A549 (cell line): Measurements from ENCODE around the gene MARCHF11. TPM values are rescaled to one million over a fixed set of nuclear protein-coding genes. Genes with fewer than 3 reads are reported as not detected.

ENCODE experiments used
- ATAC-seq, 2 experiments: fragments of 200-7000 bp in 1 of 2; fragments of >200 bp in 1 of 2; cut with Nextera tagmentation in 1 of 2; cut with Tn5 transposase in 1 of 2; 3 replicates each; pipeline versions ENCODE4 v1.8.0 to v1.9.1; 2018 to 2020; ENCODE audit warnings: mild to moderate bottlenecking in 1 of 2, moderate library complexity in 1 of 2
- CTCF ChIA-PET: fragments of 300-600 bp; sonication (Branson Sonifier 250); formaldehyde crosslinking; extraction: SDS; loops from one replicate; lab custom pipeline; 2021; ENCODE audit warnings: antibody characterized with exemption, inconsistent platforms; lab: Yijun Ruan, JAX
- POLR2A ChIA-PET: fragments of 350-600 bp; formaldehyde crosslinking; extraction: SDS; loops from one replicate; lab custom pipeline; 2021; ENCODE audit warnings: antibody characterized with exemption, inconsistent platforms; lab: Yijun Ruan, JAX
- DNase-seq, 2 experiments: peaks; one replicate each; pipeline versions ENCODE4 v3.0.0 to v3.0.0-alpha.2; 2011 to 2016; ENCODE audit warnings: low read depth in 1 of 2, low spot score in 1 of 2
- FAIRE-seq: peaks from 2 replicates; lab custom pipeline; 2011; peaks lifted over from hg19 to GRCh38; lab: Jason Lieb, UNC
- H3K27ac ChIP-seq, 2 experiments: fragments of >200 bp; sonication (Bioruptor Twin); formaldehyde crosslinking; 3 replicates each; pipeline ENCODE4 v1.5.1; 2016 to 2017
- H3K4me1 ChIP-seq: fragments of >200 bp; sonication (Bioruptor Twin); formaldehyde crosslinking; 3 replicates; pipeline ENCODE4 v1.6.1; 2016
- H3K4me2 ChIP-seq: fragments of >200 bp; sonication (Bioruptor Twin); formaldehyde crosslinking; 3 replicates; pipeline ENCODE4 v1.6.1; 2016
- H3K4me3 ChIP-seq: fragments of >200 bp; sonication (Bioruptor Twin); formaldehyde crosslinking; 3 replicates; pipeline ENCODE4 v1.5.1; 2016
- H3K9me3 ChIP-seq: fragments of >200 bp; sonication (Bioruptor Twin); formaldehyde crosslinking; 3 replicates; pipeline ENCODE4 v1.6.1; 2016
- BHLHE40 ChIP-seq: IDR thresholded peaks from 2 replicates; pipeline ENCODE4 v1.6.1; 2012; ENCODE audit warnings: low read depth, low read length, inconsistent platforms
- CHD2 ChIP-seq: fragments of 150-350 bp; IDR thresholded peaks from 2 replicates; pipeline ENCODE4 v1.6.1; 2014; ENCODE audit warnings: low read length; ENCODE audit not compliant: partially characterized antibody
- CHD4 ChIP-seq: fragments of 200-600 bp; sonication (generic); IDR thresholded peaks from 2 replicates; pipeline ENCODE4 v1.6.1; 2016; ENCODE audit warnings: antibody characterized with exemption, mild to moderate bottlenecking, borderline replicate concordance
- ELK1 ChIP-seq: fragments of 150-350 bp; IDR thresholded peaks from 2 replicates; pipeline ENCODE4 v1.6.1; 2014; ENCODE audit warnings: low read depth, mild to moderate bottlenecking, low read length
- EP300 ChIP-seq, 2 experiments: fragments of >200 bp; sonication (Bioruptor Twin); formaldehyde crosslinking; IDR thresholded peaks; 2 replicates in 1 of 2; 3 replicates in 1 of 2; pipeline ENCODE4 v1.6.1; 2016 to 2017
- FOSB ChIP-seq: fragments of 250-450 bp; sonication (Bioruptor Pico); IDR thresholded peaks from 2 replicates; pipeline ENCODE4 v1.5.0; 2020; ENCODE audit warnings: mild to moderate bottlenecking, moderate library complexity
- GATA3 ChIP-seq: IDR thresholded peaks from 2 replicates; pipeline ENCODE4 v1.6.1; 2012; ENCODE audit warnings: borderline replicate concordance
- HDAC2 ChIP-seq: fragments of 200-600 bp; sonication (generic); IDR thresholded peaks from 2 replicates; pipeline ENCODE4 v1.6.1; 2016
- HMGXB4 ChIP-seq: fragments of 250-450 bp; sonication (Bioruptor Pico); IDR thresholded peaks from 2 replicates; pipeline ENCODE4 v1.5.0; 2021; ENCODE audit warnings: mild to moderate bottlenecking, moderate library complexity, borderline replicate concordance
- HOXB5 ChIP-seq: fragments of 250-450 bp; sonication (Bioruptor Pico); IDR thresholded peaks from 2 replicates; pipeline ENCODE4 v1.5.0; 2020; ENCODE audit warnings: mild to moderate bottlenecking, moderate library complexity
- JUN ChIP-seq, 2 experiments: fragments of >200 bp; sonication (Bioruptor Twin); formaldehyde crosslinking; IDR thresholded peaks; 2 replicates in 1 of 2; 3 replicates in 1 of 2; pipeline ENCODE4 v1.6.1; 2016 to 2017
- MAZ ChIP-seq: fragments of 150-350 bp; IDR thresholded peaks from 2 replicates; pipeline ENCODE4 v1.6.1; 2014; ENCODE audit warnings: antibody characterized with exemption, low read depth, low read length, borderline replicate concordance
- NR3C1 ChIP-seq: fragments of >200 bp; sonication (Bioruptor Twin); formaldehyde crosslinking; IDR thresholded peaks from 3 replicates; pipeline ENCODE4 v1.6.1; 2017
- PHF8 ChIP-seq: fragments of 200-600 bp; sonication (generic); IDR thresholded peaks from 2 replicates; pipeline ENCODE4 v1.6.1; 2016; ENCODE audit warnings: low read depth, mild to moderate bottlenecking, antibody characterized with exemption, moderate library complexity, borderline replicate concordance
- POLR2A ChIP-seq: IDR thresholded peaks from 2 replicates; pipeline ENCODE4 v1.6.1; 2012; ENCODE audit warnings: mild to moderate bottlenecking, low read length
- RARB ChIP-seq: fragments of 250-450 bp; sonication (Bioruptor Pico); IDR thresholded peaks from 2 replicates; pipeline ENCODE4 v1.8.0; 2021; ENCODE audit warnings: mild to moderate bottlenecking, moderate library complexity
- REST ChIP-seq: fragments of 200-600 bp; sonication (generic); IDR thresholded peaks from 2 replicates; pipeline ENCODE4 v1.6.1; 2016; ENCODE audit warnings: antibody characterized with exemption, mild to moderate bottlenecking, moderate library complexity
- RNF2 ChIP-seq: fragments of 200-600 bp; sonication (generic); IDR thresholded peaks from 2 replicates; pipeline ENCODE4 v1.6.1; 2016; ENCODE audit warnings: low read depth, mild to moderate bottlenecking, antibody characterized with exemption, moderate library complexity, borderline replicate concordance
- TFCP2L1 ChIP-seq: fragments of 250-450 bp; sonication (Bioruptor Pico); IDR thresholded peaks from 2 replicates; pipeline ENCODE4 v1.5.0; 2021; ENCODE audit warnings: mild to moderate bottlenecking
- TP53 ChIP-seq: fragments of 250-450 bp; sonication (Bioruptor Pico); IDR thresholded peaks from 2 replicates; pipeline ENCODE4 v1.5.0; 2021; ENCODE audit warnings: mild to moderate bottlenecking, moderate library complexity
- USF2 ChIP-seq: fragments of 450-650 bp; IDR thresholded peaks from 2 replicates; pipeline ENCODE4 v1.6.1; 2014; ENCODE audit warnings: antibody characterized with exemption
- ZC3H11A ChIP-seq: fragments of 450-650 bp; IDR thresholded peaks from 2 replicates; pipeline ENCODE4 v1.6.1; 2014; ENCODE audit warnings: antibody characterized with exemption, mild to moderate bottlenecking
- ZFP36 ChIP-seq: fragments of 450-650 bp; IDR thresholded peaks from 2 replicates; pipeline ENCODE4 v1.6.1; 2014; ENCODE audit warnings: borderline replicate concordance; ENCODE audit not compliant: partially characterized antibody
- WGBS: methylation state at CpG from one replicate; pipeline ENCODE4 v1.1.6; 2017; ENCODE audit errors: missing lambda C conversion rate; 5-methylcytosine and 5-hydroxymethylcytosine counted together
- polyA plus RNA-seq, 4 experiments: library from polyadenylated mRNA; depleted of rRNA in 3 of 4; stranded (reverse); fragments of >200 nt; fragmentation: RNase III in 1 of 4; extraction: RNeasy Plus Mini Kit Qiagen cat#74134 plus additional on column Dnase treatment in 1 of 4; gene quantifications; 2 replicates in 3 of 4; 3 replicates in 1 of 4; pipeline ENCODE4 v1.2.3, GENCODE V29; 2011 to 2017

The MARCHF11 gene
- polyA plus RNA-seq, 2 of the 4 experiments (the other 2 are of a cell fraction), result not detected

GRCh38 chr5:16135506-16135905 is 44.1 kb downstream of the MARCHF11 start:
- Histone ChIP-seq H3K27ac (no peak overlapping the region), H3K9me3 (no peaks in the 10 kb centered on the region; the same call in 2 of the 3 replicates), H3K4me3 (no peak overlapping the region), H3K4me1 (no peaks in the 10 kb centered on the region), H3K4me2 (no peak overlapping the region)
- ChIA-PET CTCF (no interaction called here), POLR2A (no interaction called here)
- FAIRE-seq, result no peak
- DNase-seq, result no peak
- ATAC-seq, result no peak
- TF ChIP-seq USF2 (no peak), FOSB (CRISPR knock-in tag) (no peak), REST (no peak), POLR2A (no peak), PHF8 (no peak), BHLHE40 (no peak), ZFP36 (no peak), CHD4 (no peak), MAZ (no peak), RNF2 (no peak), RARB (CRISPR knock-in tag) (no peak)
- 23% methylated on average over 3 of the region's 3 CpGs for WGBS

GRCh38 chr5:16135003-16135402 is 44.6 kb downstream of the MARCHF11 start:
- Histone ChIP-seq H3K4me3 (no peak overlapping the region), H3K4me2 (no peak overlapping the region), H3K9me3 (no peaks in the 10 kb centered on the region; the same call in 2 of the 3 replicates), H3K27ac (no peak overlapping the region), H3K4me1 (no peaks in the 10 kb centered on the region)
- DNase-seq, result no peak
- FAIRE-seq, result no peak
- ChIA-PET POLR2A (no interaction called here), CTCF (no interaction called here)
- 7% methylated on average over 1 of the region's 1 CpG for WGBS
- no peak for ATAC-seq
- TF ChIP-seq NR3C1, result no peak
- no peak for TF ChIP-seq TP53
- TF ChIP-seq JUN (IDR thresholded peaks at IDR 0.05), result no peak
- TF ChIP-seq ZC3H11A, result no peak
- TF ChIP-seq USF2, result no peak
- no peak for TF ChIP-seq CHD2
- no peak for TF ChIP-seq HOXB5
- no peak for TF ChIP-seq MAZ
- TF ChIP-seq HDAC2, result no peak
- TF ChIP-seq PHF8, result no peak
- no peak for TF ChIP-seq ZFP36
- TF ChIP-seq GATA3, result no peak
- no peak for TF ChIP-seq POLR2A
- no peak for TF ChIP-seq ELK1
- TF ChIP-seq EP300 (IDR thresholded peaks at IDR 0.05), result no peak
- no peak for TF ChIP-seq RNF2
- no peak for TF ChIP-seq HMGXB4
- no peak for TF ChIP-seq TFCP2L1 (CRISPR knock-in tag)
